ENCODE data around the gene BICDL1.
A peak's percentile ranks its signal among the peaks of the same experiment; 100 is the strongest.
"Not testable (repeated sequence)": the region's sequence is repeated elsewhere in the genome, so short reads cannot be mapped to it uniquely, and the experiment has no call there.

Gene BICDL1

DNA sequence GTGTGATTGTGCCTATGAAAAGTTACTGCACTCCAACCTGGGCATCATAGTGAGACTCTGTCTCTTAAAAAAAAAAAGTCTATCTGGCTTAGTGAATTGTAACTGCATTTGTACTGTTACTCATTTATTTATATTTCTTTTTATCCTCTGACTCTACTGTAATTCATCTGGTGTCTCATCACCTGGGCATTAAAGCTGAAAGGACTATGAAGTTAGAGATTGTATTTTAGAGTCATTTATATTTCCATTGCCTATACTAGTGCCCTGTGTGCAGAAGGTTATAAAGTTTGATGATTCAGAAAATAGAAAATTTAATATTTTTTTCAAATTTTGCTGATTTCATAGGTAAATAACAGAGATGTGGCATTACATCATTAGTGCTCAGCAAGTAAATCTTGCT, 30.2 kb downstream of the BICDL1 start:
- Mint-ChIP-seq H3K27ac (peak overlapping the region; percentile 68), H3K4me3 (no peak overlapping the region), H3K4me1 (peaks cover 31% of the 10 kb centered on the region), H3K36me3 (peaks cover 36% of the 10 kb centered on the region), H3K9me3 (no peaks in the 10 kb centered on the region)
- no peak for DNase-seq (ENCODE audit: low spot score in 2 of 2)
- no peak for ATAC-seq

DNA sequence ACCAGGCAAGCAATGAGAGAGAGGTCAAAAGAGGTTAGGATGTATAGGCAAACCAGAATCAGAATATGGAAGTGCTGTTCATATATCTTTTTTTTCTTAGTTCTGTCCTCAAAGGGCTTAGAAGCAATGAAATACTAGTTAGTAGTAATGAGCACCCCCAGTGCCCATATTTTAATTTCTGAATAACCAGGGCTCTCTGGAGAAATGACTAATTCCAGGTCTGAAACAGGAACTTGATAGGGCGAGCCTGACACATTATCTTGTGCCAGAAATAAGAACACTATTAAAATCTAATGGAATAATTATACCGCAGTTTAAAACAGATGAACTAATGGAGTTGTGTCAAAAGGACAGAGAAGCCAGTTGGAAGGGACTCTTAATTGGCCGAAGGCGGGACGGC, 30.9 kb downstream of the BICDL1 start:
- H3K4me1 Mint-ChIP-seq = peaks cover 26% of the 10 kb centered on the region
- DNase-seq (ENCODE audit: low spot score in 2 of 2) = no peak
- no peak for ATAC-seq
- no peaks in the 10 kb centered on the region for H3K9me3 Mint-ChIP-seq
- no peak overlapping the region for H3K4me3 Mint-ChIP-seq
- H3K36me3 Mint-ChIP-seq = peaks cover 37% of the 10 kb centered on the region
- H3K27ac Mint-ChIP-seq = peak overlapping the region; percentile 68

DNA sequence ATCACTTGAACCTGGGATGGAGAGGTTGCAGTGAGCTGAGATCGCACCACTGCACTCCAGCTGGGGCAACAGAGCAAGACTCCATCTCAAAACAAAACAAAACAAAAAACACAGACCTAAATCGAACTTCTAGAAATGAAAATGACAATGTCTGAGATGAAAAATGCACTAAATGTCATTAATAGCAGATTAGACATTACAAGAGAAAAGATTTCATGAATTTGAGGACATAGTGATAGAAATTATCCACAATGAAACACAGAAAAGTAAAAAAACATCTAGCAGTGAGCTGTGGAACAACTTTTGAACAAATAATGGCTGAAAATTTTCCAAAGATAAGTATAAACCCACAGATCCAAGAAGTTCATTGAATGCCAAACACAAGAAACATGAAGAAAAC, 35.2 kb downstream of the BICDL1 start:
- Mint-ChIP-seq H3K36me3 (peaks cover 44% of the 10 kb centered on the region), H3K9me3 (no peaks in the 10 kb centered on the region), H3K27ac (no peak overlapping the region), H3K4me3 (no peak overlapping the region), H3K4me1 (peaks cover 7% of the 10 kb centered on the region)
- ATAC-seq = no peak
- DNase-seq (ENCODE audit: low spot score in 2 of 2) = no peak

DNA sequence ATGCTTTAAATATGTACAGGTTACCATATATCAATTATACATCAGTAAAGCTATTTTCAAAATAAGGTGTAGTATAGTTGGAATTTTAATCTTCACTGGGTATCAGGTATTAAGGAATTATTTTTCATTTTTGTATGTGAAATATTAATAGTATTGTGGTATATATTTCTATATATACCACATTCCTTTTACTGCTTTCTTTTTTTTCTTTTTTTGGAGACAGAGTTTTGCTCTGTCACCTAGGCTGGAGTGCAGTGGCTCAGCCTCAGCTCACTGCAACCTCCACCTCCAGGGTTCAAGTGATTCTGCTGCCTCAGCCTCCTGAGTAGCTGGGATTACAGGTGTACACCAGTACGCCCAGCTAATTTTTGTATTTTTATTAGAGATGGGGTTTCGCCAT, 36.6 kb downstream of the BICDL1 start:
- DNase-seq (ENCODE audit: low spot score in 2 of 2) = no peak
- Mint-ChIP-seq H3K27ac (no peak overlapping the region), H3K4me3 (no peak overlapping the region), H3K36me3 (peaks cover 44% of the 10 kb centered on the region), H3K9me3 (no peaks in the 10 kb centered on the region), H3K4me1 (no peaks in the 10 kb centered on the region)
- ATAC-seq = no peak

DNA sequence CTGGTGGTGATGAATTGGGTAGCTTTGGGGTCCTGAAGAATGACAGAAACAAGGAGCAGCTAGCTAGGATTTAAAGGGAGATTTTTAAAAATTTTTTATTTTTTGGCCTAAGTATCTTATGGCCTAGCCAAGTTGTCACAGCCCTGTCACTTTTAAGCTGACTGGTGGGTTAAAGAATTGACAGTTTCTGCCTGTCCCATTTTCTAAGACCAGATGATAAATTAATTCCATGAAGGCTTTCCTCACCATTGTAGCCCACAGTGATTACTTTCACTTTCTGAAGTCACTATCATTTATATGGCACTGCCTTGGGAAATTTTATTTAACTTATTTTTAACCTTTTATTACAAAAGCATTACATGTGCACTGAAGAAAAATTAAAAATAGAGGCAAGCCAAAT, 43.2 kb downstream of the BICDL1 start:
- Mint-ChIP-seq H3K4me1 (no peaks in the 10 kb centered on the region), H3K27ac (peak overlapping the region; percentile 32)

DNA sequence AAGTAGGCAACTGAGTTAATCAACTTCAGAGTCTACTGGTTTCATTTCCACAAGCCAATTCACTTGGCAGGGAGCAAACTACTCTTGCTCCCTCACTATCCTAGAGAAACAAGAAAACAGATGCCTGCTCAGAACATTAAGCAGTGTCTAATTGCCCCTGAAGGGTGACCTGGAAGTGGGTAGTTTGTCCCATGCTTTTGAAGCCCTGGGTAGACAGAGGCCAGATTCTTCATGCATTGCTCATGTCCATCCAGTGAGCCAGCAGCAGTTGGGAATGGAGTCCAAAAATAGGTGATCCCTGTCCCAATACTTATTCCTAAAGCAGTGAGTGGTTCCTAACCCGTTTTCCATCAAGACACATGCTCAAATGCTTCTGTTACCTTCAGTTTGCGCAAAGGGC, 48.8 kb downstream of the BICDL1 start:
- peaks cover 12% of the 10 kb centered on the region for H3K4me1 Mint-ChIP-seq
- H3K36me3 Mint-ChIP-seq = peaks cover 18% of the 10 kb centered on the region
- no peak for ATAC-seq
- H3K9me3 Mint-ChIP-seq = no peaks in the 10 kb centered on the region
- no peak overlapping the region for H3K27ac Mint-ChIP-seq
- DNase-seq (ENCODE audit: low spot score in 2 of 2) = no peak
- no peak overlapping the region for H3K4me3 Mint-ChIP-seq

More for the DNA sequence above, 43.2 kb downstream of the BICDL1 start:
- ATAC-seq = no peak
- H3K36me3 Mint-ChIP-seq = peaks cover 12% of the 10 kb centered on the region
- no peaks in the 10 kb centered on the region for H3K9me3 Mint-ChIP-seq
- no peak for DNase-seq (ENCODE audit: low spot score in 2 of 2)
- no peak overlapping the region for H3K4me3 Mint-ChIP-seq

DNA sequence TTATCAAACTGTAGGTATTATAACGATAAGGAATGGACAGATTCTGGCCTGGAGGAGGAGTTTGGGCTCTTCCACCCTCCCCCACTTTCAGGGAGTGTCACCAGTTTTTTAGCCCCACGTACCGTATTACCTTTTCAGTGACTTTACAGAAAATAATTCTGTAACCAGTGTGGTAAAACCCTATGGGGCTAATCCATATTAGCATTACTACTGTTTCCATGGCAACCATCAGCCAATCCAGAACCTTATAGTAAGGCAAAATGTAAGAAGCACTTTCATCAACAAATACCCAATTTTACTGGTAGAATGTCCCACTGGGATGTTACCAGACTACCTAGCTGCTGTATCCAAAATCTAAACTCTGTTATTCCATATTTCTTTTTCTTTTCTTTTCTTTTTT, 50.7 kb downstream of the BICDL1 start:
- DNase-seq (ENCODE audit: low spot score in 2 of 2) (no peak), ATAC-seq (no peak)
- H3K9me3 Mint-ChIP-seq = no peaks in the 10 kb centered on the region
- no peak overlapping the region for H3K4me3 Mint-ChIP-seq
- peaks cover 27% of the 10 kb centered on the region for H3K36me3 Mint-ChIP-seq
- H3K27ac Mint-ChIP-seq = no peak overlapping the region
- peaks cover 12% of the 10 kb centered on the region for H3K4me1 Mint-ChIP-seq

DNA sequence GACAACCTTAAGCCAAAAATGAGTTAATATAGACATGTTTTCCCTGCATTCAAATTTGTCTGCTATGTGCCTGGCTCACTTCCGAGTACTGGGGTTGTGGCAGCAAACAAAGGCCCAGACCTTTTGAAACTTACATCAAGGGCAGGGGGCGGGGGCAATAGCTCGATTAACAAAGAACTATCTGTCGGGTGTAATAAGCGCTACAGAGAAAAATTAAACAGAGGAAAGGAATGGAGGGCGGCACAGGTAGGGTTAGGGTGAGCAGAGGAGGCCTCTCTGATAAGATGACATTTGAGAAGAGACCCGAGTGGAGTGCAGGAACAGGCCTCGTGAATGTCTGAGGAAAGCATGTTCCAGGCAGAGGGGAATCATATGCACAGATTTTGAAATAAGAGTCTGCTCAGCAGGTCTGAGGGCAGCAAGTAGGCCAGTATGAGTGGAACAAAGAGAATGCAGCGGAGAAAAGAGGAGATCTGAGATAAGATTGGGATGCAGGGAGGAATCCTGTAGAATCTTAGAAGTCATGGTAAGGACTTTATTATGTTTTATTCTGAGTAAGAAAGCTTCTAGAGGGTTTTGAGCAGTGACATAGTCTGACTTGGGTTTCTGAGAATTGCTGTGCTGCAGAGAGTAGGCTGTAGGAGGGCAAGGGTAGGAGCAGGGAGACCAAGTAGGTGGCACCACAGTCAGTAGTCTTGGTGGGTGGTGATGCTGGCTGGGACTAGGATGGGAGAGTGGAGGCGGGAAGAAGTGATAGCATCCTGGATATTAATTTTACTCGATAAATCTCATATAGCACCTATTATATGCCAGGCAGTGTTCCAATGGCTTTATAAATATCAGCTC, 52.6 kb downstream of the BICDL1 start:
- ATAC-seq = no peak
- Mint-ChIP-seq H3K4me1 (peaks cover 20% of the 10 kb centered on the region), H3K9me3 (no peaks in the 10 kb centered on the region), H3K27ac (peak overlapping the region; percentile 48), H3K36me3 (peaks cover 27% of the 10 kb centered on the region), H3K4me3 (no peak overlapping the region)
- DNase-seq (ENCODE audit: low spot score in 2 of 2) = no peak

DNA sequence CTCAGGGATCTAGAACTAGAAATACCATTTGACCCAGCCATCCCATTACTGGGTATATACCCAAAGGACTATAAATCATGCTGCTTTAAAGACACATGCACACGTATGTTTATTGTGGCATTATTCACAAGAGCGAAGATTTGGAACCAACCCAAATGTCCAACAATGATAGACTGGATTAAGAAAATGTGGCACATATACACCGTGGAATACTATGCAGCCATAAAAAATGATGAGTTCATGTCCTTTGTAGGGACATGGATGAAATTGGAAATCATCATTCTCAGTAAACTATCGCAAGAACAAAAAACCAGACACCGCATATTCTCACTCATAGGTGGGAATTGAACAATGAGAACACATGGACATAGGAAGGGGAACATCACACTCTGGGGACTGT, 56.3 kb downstream of the BICDL1 start:
- H3K27ac Mint-ChIP-seq; H3K4me3 Mint-ChIP-seq; DNase-seq (ENCODE audit: low spot score in 2 of 2); ATAC-seq; H3K9me3 Mint-ChIP-seq: not testable (repeated sequence)
- Mint-ChIP-seq H3K36me3 (peaks cover 22% of the 10 kb centered on the region), H3K4me1 (peaks cover 44% of the 10 kb centered on the region)

DNA sequence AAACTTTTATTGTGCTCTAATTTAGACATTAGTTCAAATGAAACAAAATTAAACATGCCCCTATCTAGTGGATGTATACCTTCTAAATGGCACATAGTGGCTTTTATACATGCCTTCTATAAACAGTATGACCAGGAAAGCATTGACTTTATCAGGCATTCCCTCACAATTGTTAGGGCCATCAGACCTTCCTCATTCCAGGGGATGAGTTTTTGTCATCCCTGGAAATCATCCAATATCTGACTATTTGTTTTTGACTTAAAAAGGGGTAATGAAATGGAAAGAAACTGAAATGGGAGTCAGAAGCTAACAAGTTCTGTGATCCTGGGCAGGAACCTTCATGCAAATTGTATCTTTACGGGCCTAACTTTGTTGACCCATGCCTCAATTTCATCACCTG, 58.0 kb downstream of the BICDL1 start:
- Mint-ChIP-seq H3K4me3 (no peak overlapping the region), H3K36me3 (peaks cover 9% of the 10 kb centered on the region)

DNA sequence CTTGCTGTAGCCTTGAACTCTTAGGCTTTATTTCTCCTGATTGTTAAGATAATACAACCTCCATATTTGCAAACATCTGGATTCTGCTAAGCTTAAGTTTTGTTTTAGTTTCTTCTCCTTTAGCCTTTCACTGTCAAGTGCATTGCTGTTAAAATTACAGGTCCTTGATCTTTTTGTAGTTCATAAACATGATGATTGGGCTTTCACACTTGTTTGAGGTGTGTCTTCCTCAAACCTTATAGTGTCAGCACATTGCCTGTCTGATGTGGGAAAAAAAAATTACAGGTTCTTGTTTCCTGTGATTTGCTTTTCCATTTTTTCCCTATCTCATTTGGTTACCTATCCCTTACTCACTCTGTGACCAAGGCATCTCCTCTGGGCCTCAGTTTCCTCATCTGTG, 59.2 kb downstream of the BICDL1 start:
- peaks cover 10% of the 10 kb centered on the region for H3K36me3 Mint-ChIP-seq
- H3K9me3 Mint-ChIP-seq = no peaks in the 10 kb centered on the region
- H3K4me1 Mint-ChIP-seq = peaks cover 43% of the 10 kb centered on the region
- DNase-seq (ENCODE audit: low spot score in 2 of 2) = no peak
- no peak overlapping the region for H3K4me3 Mint-ChIP-seq
- H3K27ac Mint-ChIP-seq = peak overlapping the region; percentile 88
- no peak for ATAC-seq

More for the DNA sequence above, 58.0 kb downstream of the BICDL1 start:
- peaks cover 41% of the 10 kb centered on the region for H3K4me1 Mint-ChIP-seq
- peak overlapping the region; percentile 88 for H3K27ac Mint-ChIP-seq
- no peaks in the 10 kb centered on the region for H3K9me3 Mint-ChIP-seq
- no peak for DNase-seq (ENCODE audit: low spot score in 2 of 2)
- no peak for ATAC-seq

DNA sequence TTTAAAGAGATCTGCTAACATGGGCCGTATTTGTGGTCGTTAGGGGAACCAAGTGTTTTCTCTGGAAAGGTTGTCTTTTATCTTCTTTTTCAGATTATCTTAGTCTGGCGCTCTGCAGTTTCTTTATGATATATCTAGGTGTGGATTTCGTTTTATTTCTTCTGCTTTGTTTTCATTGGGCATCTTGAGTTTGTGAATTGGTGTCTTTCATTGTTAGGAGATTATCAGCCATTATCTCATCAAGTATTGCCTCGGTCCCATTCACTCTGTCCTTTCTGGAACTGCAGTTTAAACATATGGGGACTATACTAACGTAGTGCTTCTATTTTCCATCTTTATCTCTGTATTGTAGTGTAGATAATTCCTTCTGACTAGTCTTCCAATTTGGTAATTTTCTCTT, 60.4 kb downstream of the BICDL1 start:
- peak overlapping the region; percentile 88 for H3K27ac Mint-ChIP-seq
- DNase-seq (ENCODE audit: low spot score in 2 of 2) (no peak), ATAC-seq (no peak)
- peaks cover 16% of the 10 kb centered on the region for H3K36me3 Mint-ChIP-seq
- peaks cover 46% of the 10 kb centered on the region for H3K4me1 Mint-ChIP-seq
- H3K4me3 Mint-ChIP-seq = no peak overlapping the region
- no peaks in the 10 kb centered on the region for H3K9me3 Mint-ChIP-seq

DNA sequence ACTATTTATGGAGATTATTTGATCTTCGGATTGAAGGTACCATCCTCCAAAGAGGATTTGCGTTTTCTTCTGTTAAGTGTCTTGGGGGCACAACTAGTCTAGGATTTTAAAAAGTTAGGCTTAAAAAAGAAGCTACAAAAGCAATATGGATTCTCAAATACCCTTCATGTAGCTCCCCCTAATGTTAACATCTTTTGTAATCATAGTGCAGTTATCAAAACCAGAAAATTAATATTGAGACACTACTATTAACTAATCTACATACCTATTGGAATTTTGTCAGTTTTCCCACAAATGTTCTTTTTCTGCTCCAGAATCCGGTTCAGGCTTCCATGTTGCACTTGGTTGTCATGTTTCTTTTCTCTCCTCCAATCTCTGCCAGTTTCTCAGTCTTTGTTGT, 62.5 kb downstream of the BICDL1 start:
- DNase-seq (ENCODE audit: low spot score in 2 of 2) (no peak), ATAC-seq (no peak)
- Mint-ChIP-seq H3K9me3 (no peaks in the 10 kb centered on the region), H3K36me3 (peaks cover 16% of the 10 kb centered on the region), H3K4me3 (no peak overlapping the region), H3K27ac (no peak overlapping the region), H3K4me1 (peaks cover 38% of the 10 kb centered on the region)

DNA sequence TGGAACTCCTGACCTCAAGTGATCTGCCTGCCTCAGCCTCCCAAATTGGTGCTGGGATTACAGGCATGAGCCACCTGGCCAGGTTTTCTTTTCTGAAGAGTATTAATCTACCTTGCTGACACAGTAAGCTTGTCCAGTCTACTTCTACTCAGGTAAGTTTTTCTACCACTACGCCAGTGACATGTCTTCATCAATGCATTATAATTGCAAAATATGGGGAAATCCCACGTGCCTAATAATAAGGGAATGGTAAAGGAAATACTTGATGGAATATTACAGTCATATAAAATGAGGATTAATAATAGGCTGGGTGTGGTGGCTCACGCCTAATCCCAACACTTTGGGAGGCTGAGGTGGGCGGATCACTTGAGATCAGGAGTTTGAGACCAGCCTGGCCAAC, 65.3 kb downstream of the BICDL1 start:
- Mint-ChIP-seq H3K9me3 (no peaks in the 10 kb centered on the region), H3K36me3 (peaks cover 22% of the 10 kb centered on the region), H3K4me1 (peaks cover 20% of the 10 kb centered on the region), H3K27ac (no peak overlapping the region), H3K4me3 (no peak overlapping the region)
- no peak for ATAC-seq
- DNase-seq (ENCODE audit: low spot score in 2 of 2) = no peak

DNA sequence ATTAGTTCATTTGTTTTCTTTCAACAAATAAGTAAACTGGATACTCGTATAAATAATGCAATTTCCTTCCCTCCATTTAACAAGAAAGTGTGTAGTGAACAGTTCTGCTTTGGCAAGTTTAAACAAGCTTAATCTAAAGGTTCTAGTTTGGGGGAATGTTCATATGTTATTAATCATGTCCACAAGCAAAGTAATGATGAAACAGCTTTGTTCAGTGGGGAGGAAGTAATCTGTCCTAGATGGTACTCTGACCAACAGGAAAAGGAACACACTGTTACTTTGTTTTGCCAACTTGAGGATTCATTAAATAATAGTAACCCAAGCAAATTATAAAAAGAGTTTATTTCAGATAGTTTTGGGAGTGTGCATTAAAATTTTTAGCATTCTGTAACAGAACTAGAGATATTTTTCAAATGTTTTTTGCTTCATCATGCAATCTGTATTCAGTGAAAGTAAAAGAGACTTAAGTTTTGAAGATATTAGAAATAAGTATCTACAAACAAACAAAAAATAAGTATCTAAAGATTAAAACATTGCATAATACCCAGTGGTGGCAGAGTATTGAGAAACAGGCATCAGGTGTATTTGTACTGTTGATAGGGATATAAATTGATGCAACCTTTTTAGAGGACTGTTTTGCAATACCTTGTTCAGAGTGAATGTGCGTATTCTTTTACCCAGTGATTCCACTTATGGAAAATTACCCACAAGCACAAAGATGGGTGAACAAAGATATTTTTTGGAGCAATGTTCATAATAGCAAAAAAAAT, 66.4 kb downstream of the BICDL1 start:
- H3K9me3 Mint-ChIP-seq = no peaks in the 10 kb centered on the region
- peaks cover 22% of the 10 kb centered on the region for H3K36me3 Mint-ChIP-seq
- no peak overlapping the region for H3K27ac Mint-ChIP-seq
- DNase-seq (ENCODE audit: low spot score in 2 of 2) (no peak), ATAC-seq (no peak)
- no peak overlapping the region for H3K4me3 Mint-ChIP-seq
- peaks cover 14% of the 10 kb centered on the region for H3K4me1 Mint-ChIP-seq

DNA sequence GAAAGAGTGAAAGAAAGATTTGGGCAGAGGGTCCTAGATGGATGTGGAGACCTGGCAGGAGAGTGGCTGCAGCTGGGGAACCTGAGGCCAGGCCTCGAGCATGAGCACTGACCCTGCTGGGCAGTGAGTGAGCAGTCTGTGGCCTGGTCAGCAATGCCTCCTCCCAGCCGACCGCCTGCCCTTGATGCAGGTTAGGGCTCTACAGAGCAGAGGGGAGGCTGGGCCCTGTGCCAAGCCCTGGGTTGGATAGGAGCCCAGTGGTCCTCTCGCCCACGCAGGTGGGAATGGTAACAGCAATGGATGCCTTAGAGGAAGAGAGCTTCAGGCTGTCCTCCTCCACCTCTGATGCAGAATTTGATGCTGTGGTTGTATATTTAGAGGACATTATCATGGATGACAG, 67.7 kb downstream of the BICDL1 start:
- Mint-ChIP-seq H3K9me3 (no peaks in the 10 kb centered on the region), H3K36me3 (peaks cover 32% of the 10 kb centered on the region), H3K4me1 (peaks cover 12% of the 10 kb centered on the region), H3K27ac (peak overlapping the region; percentile 67), H3K4me3 (no peak overlapping the region)
- ATAC-seq = no peak
- no peak for DNase-seq (ENCODE audit: low spot score in 2 of 2)
